Stimulated activated CD4-positive, alpha-beta T cell treated with anti-CD3 and anti-CD28 coated beads, Interleukin-2, amount 100 ng/mL, for 4 hours (primary cell): ENCODE measurements around the gene PROCA1.

Source experiments
- DNase-seq: peaks from one replicate; pipeline ENCODE4 v3.0.0-alpha.2; 2020; ENCODE audit warnings: low read depth

Gene PROCA1, protein sequence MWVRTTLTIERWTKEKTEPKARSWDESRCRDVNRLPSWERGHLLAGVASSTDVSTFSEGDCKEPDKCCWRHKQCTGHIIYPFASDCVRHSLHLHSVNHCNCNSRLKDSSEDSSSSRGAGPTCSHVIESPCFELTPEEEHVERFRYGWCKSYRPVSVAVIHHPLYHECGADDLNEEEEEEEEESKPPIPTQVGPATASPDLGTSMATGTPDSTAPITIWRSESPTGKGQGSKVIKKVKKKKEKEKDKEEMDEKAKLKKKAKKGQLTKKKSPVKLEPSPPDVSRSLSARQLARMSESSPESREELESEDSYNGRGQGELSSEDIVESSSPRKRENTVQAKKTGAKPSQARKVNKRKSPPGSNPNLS

GRCh38 chr17:28711723-28712031 lies at the start of gene PROCA1:
TSS of gene PROCA1 (minus strand) at chr17:28711888. CDS start at chr17:28711660, 228 bp downstream.
- DNase-seq = peak; percentile 22

DNA sequence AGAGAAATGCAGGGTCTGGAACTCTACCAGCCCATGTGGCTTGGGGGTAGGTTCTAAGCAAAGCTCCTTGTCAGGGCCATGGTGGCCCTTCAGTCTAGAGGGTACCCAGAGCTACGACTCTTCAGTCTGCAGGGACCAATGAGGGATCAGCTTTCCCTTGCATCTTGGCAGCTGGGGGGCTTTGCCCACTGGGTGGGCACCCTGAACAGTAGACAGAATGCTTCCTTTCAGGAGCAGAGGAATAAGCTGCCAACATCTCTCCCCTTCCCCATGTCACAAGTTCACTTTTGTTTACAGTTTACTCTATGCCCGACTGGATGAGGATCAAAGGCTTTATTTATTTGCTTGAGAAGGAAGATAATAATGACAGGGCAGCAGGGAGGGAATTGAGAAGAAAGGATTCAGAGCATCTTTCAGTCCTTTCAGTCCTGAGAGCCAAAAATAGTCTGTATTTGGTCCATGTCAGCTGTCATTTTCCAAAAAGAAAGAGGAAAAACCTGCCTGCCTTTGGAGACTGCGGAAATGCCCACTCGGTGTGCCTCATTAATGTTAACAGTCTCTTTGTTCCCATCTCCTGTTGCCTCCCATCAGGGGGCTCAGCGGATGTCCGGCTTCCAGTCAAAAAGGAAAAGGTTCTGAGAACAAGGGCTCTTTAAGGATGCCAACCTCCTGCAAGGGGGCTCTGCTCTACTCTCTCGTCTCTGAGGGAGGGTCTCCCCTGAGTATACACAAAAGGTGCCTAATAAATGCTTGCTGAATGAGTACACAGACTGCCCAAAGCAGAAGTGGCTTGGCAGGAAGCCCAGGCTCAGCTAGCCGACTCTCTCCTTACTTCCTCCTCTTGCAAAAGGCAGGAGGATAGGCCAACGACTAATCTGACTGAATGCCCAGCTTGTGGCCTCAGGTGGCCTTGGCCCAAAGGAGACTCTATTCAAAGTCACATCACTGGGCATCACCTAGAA lies 49.2 kb upstream of the PROCA1 start:
- no peak for DNase-seq

DNA sequence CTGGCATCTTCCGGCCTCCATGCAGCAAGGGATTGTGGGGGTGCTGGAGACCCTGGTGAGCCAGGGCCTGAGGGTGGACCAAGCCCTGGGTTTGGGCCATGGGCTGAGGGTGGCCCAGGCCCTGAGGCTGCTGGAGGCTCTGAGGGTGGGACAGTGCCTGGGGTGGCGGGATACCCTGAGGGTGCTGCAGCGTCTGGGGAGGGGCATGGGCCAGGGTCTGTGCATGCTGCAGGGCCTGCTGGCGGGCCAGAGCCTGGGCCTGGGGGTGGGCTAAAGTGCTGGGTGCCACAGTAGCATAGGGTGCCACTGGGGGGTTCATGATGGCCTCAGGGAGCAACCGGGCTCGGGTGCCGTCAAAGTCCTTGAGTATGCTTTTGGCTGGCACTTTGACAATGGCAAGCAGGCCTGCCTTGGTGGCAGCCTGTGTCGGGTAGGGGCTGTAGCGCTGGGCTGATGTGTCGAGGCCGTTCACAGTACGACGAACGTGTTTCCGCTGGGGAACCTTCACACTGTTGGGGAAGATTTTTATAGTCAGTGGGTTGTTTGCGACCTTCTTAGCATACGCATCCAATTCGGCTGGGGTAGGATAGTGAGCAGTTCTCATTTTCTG lies 47.7 kb upstream of the PROCA1 start:
- DNase-seq = no peak

DNA sequence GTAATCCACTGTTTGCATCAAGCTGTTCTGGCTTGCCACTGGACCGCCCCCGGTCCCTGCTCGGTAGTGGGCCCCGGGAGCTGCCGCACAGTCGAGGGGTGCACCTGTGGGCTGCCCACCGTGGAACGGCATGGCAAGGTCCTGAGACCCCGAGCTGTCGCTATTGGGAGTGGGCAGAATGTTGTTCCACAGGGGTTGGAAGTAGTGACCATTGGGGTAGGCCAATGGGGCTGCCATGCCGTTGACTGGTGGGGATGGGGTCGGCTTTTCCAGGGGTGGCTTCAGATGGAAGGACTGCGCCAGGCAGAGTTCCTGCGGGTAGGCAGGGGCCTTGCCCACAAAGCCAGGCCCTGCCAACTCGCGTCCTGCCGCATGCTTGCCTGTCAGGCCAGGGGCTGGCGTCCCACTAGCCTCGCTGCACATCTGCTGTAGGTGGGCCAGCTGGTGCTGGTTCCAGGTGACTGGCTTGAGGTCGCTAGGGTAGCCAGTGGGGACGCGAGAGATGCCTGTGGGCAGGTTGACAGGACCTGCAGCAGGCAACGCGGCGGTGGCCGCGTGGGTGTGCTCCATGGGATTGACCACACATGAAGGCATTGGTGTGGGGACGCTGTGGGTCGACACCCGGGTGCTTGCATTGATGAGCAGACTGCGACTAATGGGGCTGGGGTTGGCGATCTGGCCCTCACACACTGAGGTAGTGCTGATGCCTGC lies 46.9 kb upstream of the PROCA1 start:
- DNase-seq = no peak

- no peak for DNase-seq
These were observed 44.5 kb upstream of the PROCA1 start for GRCh38 chr17:28756049-28756804.

DNA sequence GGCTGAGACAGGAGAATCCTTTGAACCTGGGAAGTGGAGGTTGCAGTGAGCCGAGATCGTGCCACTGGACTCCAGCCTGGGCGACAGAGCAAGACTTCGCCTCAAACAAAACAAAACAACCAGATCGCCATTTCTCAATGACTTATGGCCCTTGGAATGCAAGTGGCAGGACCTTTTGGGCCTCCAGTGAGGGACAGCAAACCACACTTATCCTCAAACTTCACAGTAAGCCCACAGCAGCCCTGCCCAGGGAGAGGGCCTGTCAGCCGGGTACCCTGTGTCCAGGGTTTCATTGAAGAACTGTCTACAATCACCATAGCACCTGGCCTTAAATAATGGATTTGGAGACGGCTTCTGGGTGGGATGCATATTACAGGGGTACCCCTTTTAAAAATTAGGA lies 43.8 kb upstream of the PROCA1 start:
- no peak for DNase-seq

DNA sequence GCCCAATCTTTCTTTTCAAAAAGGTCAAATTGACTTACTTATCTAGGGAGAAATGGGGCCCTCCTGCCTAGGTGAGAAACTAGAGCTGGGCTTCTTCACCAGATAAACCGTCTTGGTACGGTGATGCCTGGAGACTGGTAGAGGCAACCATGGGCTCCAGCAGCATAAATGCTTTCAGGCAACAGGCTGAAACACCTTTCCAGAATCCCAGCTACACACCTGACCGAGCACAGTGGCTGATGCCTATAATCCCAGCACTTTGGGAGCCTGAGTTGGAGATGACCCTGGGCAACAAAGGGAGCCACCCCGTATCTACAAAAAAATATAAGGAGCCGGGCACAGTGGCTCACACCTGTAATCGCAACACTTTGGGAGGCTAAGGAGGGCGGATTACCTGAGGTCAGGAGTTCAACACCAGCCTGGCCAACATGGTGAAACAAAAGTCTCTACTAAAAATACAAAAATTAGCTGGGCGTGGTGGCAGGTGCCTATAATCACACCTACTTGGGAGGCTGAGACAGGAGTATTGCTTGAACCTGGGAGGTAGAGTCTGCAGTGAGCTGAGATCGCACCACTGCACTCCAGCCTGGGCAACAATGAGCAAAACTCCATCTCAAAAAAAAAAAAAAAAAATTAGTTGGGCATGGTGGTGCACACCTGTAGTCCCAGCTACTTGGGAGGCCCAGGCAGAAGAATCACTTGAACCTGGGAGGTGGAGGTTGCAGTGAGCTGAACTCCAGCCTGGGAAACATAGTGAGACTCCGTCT lies 40.1 kb upstream of the PROCA1 start:
- no peak for DNase-seq

- peak; percentile 76 for DNase-seq
These were observed 38.7 kb upstream of the PROCA1 start for GRCh38 chr17:28750178-28751047.

- DNase-seq = no peak
These were observed 38.0 kb upstream of the PROCA1 start for GRCh38 chr17:28749516-28750177.

DNA sequence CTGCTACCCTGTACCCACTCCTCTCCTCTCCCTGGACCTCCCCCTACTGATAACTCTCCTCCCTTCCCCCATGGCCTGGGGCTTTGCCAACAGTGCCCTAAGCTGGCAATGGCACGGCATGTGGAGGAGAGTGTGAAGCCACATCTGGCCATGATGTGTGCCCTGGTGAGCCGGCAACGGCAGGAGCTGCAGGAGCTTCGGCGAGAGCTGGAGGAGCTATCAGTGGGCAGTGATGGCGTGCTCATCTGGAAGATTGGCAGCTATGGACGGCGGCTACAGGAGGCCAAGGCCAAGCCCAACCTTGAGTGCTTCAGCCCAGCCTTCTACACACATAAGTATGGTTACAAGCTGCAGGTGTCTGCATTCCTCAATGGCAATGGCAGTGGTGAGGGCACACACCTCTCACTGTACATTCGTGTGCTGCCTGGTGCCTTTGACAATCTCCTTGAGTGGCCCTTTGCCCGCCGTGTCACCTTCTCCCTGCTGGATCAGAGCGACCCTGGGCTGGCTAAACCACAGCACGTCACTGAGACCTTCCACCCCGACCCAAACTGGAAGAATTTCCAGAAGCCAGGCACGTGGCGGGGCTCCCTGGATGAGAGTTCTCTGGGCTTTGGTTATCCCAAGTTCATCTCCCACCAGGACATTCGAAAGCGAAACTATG lies 37.3 kb upstream of the PROCA1 start:
- no peak for DNase-seq

GRCh38 chr17:28747801-28748750 lies 36.4 kb upstream of the PROCA1 start:
- no peak for DNase-seq

DNA sequence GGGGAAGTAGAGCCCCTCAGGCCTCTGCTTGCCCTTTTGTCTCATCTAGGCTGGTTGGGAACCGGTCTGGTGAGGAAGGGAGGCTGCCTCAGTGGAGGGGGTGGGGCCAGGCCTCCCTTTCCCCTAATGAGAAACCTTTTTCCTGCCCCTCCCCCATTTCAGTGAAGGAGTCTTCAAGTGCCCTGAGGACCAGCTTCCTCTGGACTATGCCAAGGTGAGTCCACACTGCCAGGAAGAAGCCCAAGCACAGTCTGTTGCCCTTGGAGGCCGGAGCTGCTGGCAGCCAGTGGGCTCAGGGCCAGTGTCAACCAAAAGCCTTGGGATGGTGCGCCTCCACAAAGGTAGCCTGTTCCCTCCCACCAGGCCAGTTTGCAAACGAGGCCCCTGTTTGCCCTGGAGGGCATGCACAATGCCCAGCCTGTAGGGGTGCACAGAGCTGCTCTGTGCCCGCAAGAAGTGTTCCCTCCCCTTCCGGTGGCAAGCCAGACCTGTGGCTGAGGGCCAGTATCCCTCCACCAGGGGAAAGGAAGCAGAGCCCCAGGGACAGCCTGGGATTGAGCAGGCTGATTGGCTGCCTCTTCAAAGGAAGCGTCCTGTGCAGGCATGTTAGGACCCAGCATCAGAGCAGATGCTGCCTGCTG lies 35.5 kb upstream of the PROCA1 start:
- DNase-seq = no peak

GRCh38 chr17:28746611-28747050 lies 34.9 kb upstream of the PROCA1 start:
- no peak for DNase-seq

DNA sequence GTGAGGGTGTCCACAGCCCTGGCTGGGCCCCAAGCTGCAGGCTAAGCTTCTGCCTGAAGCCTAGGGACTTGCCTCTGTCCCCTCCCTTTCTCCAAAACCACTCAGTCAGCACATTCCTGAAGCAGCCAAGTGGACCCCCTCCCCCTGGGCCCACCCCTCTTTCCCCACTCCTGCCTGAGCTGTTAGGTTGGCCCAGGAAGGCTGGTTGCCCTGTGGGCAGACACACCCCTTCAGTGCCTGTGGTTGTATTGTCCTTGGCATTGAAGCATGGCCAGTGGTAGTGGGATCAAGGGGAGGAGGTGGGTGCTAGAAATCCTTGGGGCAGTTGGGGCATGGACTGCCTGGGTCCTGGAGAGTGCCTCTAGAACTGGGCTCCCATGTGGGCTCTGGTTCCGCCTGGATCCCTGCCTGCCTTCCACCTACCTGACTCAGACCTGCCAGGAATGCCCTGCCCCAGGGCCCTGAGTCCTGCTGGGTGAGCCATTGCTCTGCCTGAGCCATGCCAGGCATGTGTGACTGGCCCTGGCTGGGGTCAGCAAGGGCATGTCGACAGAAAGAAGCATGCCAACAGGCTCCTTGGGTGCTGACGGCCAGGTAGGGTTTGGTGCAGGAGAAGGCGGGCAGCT lies 34.2 kb upstream of the PROCA1 start:
- DNase-seq = no peak

DNA sequence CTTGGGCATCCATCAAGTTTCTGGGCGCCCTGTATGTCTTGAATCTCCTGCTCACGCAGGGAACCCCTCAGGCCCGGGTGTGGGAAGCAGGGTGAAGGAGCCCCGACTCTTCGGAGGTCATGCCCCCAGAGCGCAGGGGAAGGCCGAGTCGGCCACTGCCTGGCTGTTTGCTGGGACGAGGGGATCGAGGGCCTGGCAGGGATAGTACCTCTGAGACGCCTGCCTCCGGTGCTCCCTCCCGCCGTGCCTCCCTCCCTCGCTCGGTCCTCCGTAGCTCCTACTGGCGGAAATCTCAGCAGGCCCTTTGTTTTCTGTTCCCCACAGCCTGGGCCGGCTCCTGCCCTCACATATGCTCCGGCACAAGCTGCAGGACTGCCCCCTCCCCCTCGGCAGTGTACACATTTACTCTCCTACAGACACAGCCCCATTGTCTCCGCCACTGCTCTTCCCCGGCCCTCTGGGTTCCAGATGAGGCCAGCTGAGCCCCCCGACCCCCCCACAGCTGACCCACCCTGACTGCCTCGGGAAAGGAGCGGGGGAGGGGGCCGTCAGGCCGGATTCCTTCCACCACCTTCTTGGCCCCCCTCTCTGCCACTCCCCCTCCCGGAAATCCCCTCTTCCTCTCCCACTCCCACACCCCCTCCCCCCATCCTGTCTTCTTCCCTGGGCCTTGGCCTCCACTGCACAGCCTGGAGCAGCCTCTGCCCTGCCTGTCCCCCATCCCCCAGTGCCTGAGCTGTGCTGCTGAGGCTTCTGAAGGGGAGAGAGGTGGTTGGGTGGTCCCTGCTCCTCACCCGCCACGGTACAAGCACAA lies 33.5 kb upstream of the PROCA1 start:
- DNase-seq = no peak
